Stimulated activated CD4-positive, alpha-beta T cell treated with anti-CD3 and anti-CD28 coated beads, Interleukin-12 subunit alpha, Interleukin-12 subunit beta, amount 100 ng/mL, for 48 hours (primary cell): ENCODE results near the gene OR4C5.
"Not testable (repeated sequence)": the region's sequence is repeated elsewhere in the genome, so short reads cannot be mapped to it uniquely, and the experiment has no call there.

ENCODE experiments used
- DNase-seq, 3 donors: peaks; one replicate each; pipeline ENCODE4 v3.0.0-alpha.2; 2020; ENCODE audit warnings: low read depth in 2 of 3, low spot score in 1 of 3

OR4C5 gene

GRCh38 chr11:48366365-48366764 lies at the start of gene OR4C5:
Gene OR4C5 (minus strand): TSS chr11:48366465. CDS start chr11:48366465, 0 bp downstream.
- no peak for DNase-seq

GRCh38 chr11:48384670-48385069 lies 18.4 kb upstream of the OR4C5 start:
- DNase-seq: no peak

GRCh38 chr11:48384151-48384550 lies 17.9 kb upstream of the OR4C5 start:
- DNase-seq: not testable (repeated sequence)

GRCh38 chr11:48361289-48361688 lies 5.0 kb downstream of the OR4C5 start:
- not testable (repeated sequence) for DNase-seq

- no peak for DNase-seq
These were observed 11.6 kb downstream of the OR4C5 start for GRCh38 chr11:48354677-48355076.

GRCh38 chr11:48354013-48354412 lies 12.3 kb downstream of the OR4C5 start:
- no peak for DNase-seq

- not testable (repeated sequence) for DNase-seq
These were observed 20.0 kb downstream of the OR4C5 start for GRCh38 chr11:48346286-48346685.

- not testable (repeated sequence) for DNase-seq
These were observed 23.8 kb downstream of the OR4C5 start for GRCh38 chr11:48342505-48342904.

- DNase-seq: no peak
These were observed 24.8 kb downstream of the OR4C5 start for GRCh38 chr11:48341466-48341865.

GRCh38 chr11:48324620-48325019 lies 41.6 kb downstream of the OR4C5 start, which contains the start of gene OR4C3:
Gene OR4C3 (plus strand): TSS chr11:48324920. CDS start chr11:48325022, 102 bp downstream.
- not testable (repeated sequence) for DNase-seq

GRCh38 chr11:48319813-48320212 lies 46.5 kb downstream of the OR4C5 start:
- not testable (repeated sequence) for DNase-seq
